Daoy (cell line): Measurements from ENCODE around the gene CDK2AP2. TPM values are rescaled to one million over a fixed set of nuclear protein-coding genes. Genes with fewer than 3 reads are reported as not detected.
"Not testable (repeated sequence)": the region's sequence is repeated elsewhere in the genome, so short reads cannot be mapped to it uniquely, and the experiment has no call there.

Experiments
- DNase-seq: peaks from one replicate; pipeline ENCODE4 v3.0.0-alpha.2; 2015; ENCODE audit warnings: low read depth
- total RNA-seq: library from RNA; depleted of rRNA; stranded (reverse); fragments of >200 nt; shearing (Covaris generic); gene quantifications from 2 replicates; pipeline ENCODE4 v1.2.3, GENCODE V29; 2014; rRNA removed

The CDK2AP2 gene
- 37.7 and 43.0 TPM in 2 replicates for total RNA-seq

GRCh38 chr11:67507864-67508485 lies at the start of gene CDK2AP2:
CDK2AP2 (minus strand) TSS chr11:67508162; CDS start chr11:67508082, 80 bp downstream.
- DNase-seq = peak; percentile 100

GRCh38 chr11:67556244-67556643 lies 48.3 kb upstream of the CDK2AP2 start:
- DNase-seq = no peak

GRCh38 chr11:67551697-67552096 lies 43.7 kb upstream of the CDK2AP2 start:
- not testable (repeated sequence) for DNase-seq

GRCh38 chr11:67551127-67551526 lies 43.2 kb upstream of the CDK2AP2 start:
- no peak for DNase-seq

- DNase-seq = no peak
Measured at GRCh38 chr11:67548555-67549110, 40.7 kb upstream of the CDK2AP2 start.

GRCh38 chr11:67548112-67548511 lies 40.1 kb upstream of the CDK2AP2 start:
- not testable (repeated sequence) for DNase-seq

- DNase-seq = no peak
Measured at GRCh38 chr11:67545280-67545679, 37.3 kb upstream of the CDK2AP2 start.

GRCh38 chr11:67544616-67545242 lies 36.8 kb upstream of the CDK2AP2 start:
- no peak for DNase-seq

- DNase-seq = no peak
Measured at GRCh38 chr11:67543585-67543984, 35.6 kb upstream of the CDK2AP2 start.

GRCh38 chr11:67542971-67543370 lies 35.0 kb upstream of the CDK2AP2 start:
- no peak for DNase-seq

- DNase-seq = no peak
Measured at GRCh38 chr11:67542169-67542568, 34.2 kb upstream of the CDK2AP2 start.

GRCh38 chr11:67541198-67541597 lies 33.2 kb upstream of the CDK2AP2 start:
- DNase-seq = no peak

- DNase-seq = no peak
Measured at GRCh38 chr11:67539550-67539949, 31.6 kb upstream of the CDK2AP2 start.

GRCh38 chr11:67538823-67539505 lies 31.0 kb upstream of the CDK2AP2 start:
- DNase-seq = no peak

GRCh38 chr11:67538306-67538705 lies 30.3 kb upstream of the CDK2AP2 start:
- no peak for DNase-seq

GRCh38 chr11:67535561-67535960 lies 27.6 kb upstream of the CDK2AP2 start:
- DNase-seq = no peak

- no peak for DNase-seq
Measured at GRCh38 chr11:67534070-67534679, 26.2 kb upstream of the CDK2AP2 start.

GRCh38 chr11:67532889-67533288 lies 24.9 kb upstream of the CDK2AP2 start:
- no peak for DNase-seq

GRCh38 chr11:67530282-67530592 lies 22.3 kb upstream of the CDK2AP2 start:
- DNase-seq = peak; percentile 51

- no peak for DNase-seq
Measured at GRCh38 chr11:67528376-67528775, 20.4 kb upstream of the CDK2AP2 start.

GRCh38 chr11:67525275-67525976 lies 17.5 kb upstream of the CDK2AP2 start:
- DNase-seq = no peak

GRCh38 chr11:67524480-67524808 lies 16.5 kb upstream of the CDK2AP2 start:
- no peak for DNase-seq
